Measurements from ENCODE around the gene NAA80.

Gene NAA80, protein sequence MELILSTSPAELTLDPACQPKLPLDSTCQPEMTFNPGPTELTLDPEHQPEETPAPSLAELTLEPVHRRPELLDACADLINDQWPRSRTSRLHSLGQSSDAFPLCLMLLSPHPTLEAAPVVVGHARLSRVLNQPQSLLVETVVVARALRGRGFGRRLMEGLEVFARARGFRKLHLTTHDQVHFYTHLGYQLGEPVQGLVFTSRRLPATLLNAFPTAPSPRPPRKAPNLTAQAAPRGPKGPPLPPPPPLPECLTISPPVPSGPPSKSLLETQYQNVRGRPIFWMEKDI

DNA sequence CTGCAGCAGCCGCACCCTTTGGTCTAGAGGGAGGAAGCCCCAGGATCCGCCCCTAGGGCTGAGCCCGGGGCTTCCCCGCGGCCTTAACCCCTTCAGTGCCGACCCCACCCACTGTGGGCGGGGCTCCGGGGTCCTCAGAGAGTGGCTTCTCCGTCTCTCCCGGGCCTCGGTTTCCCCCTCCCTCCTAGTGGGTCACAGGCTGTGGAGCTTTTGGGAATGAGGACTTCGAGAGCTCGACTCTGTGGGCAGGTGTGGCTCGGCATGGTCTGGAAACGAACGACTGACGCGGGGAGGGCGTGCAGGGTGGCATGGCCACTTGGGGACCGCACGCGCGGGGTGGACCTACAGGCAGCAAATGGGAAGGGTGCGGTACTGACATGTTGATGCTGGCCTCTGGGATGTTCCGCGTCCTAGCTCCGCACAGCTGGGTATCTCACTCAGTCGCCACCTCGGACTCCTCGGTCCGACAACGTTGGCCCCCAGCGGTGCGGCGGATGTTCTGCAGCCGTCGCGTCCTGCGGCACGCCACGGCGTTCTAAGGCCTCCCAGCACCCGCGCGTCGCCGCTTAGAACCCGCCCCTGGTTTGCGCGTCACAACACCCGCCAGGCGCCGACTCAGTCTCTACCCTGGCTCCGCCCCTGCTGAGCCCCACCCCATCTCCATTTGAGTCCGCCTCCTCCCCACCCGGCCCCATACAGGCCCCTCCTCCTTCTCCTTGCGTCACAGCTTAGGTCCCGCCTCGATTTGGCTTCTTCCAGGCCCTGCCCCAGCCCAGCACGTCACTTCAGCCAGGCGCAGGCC is at the start of gene NAA80, which contains the start of gene HYAL3:
Gene NAA80 (minus strand): TSS at position 570 of the 802 bp plus-strand sequence. CDS start 1,942 bp downstream, outside the sequence.
Gene HYAL3 (minus strand): TSS at position 570 of the 802 bp plus-strand sequence. CDS start 3,803 bp downstream, outside the sequence.
- peak; percentile 99 to 100 for DNase-seq

DNA sequence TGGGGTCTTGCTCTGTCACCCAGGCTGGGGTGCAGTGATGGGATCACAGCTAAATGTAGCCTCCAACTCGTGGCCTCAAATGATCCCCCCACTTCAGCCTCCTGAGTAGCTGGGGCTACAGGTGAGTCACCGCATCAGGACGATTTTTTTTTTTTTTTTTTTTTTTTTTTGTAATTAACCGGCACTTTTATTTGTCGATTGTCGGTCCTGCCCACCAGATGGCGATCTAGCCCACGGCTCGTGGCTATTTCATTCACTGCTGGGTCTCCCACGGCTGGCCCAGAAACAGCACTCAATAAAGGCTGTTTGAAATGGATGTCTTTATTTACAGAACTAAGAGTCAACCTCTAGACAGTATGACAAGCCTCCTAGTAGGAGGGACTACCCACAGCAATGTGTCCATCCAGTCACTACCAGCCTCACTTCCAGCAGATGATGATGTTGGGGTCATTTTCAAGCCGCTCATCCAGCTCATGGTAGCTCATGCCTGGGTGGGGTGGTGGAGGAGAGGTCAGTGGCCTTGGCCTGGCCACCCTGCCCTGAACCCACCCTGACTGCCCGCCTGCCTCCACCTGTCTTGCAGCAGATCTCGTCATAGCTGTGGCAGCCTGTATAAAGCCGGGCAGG is 48.1 kb upstream of the NAA80 start:
- peak; percentile 84 to 88 for DNase-seq

DNA sequence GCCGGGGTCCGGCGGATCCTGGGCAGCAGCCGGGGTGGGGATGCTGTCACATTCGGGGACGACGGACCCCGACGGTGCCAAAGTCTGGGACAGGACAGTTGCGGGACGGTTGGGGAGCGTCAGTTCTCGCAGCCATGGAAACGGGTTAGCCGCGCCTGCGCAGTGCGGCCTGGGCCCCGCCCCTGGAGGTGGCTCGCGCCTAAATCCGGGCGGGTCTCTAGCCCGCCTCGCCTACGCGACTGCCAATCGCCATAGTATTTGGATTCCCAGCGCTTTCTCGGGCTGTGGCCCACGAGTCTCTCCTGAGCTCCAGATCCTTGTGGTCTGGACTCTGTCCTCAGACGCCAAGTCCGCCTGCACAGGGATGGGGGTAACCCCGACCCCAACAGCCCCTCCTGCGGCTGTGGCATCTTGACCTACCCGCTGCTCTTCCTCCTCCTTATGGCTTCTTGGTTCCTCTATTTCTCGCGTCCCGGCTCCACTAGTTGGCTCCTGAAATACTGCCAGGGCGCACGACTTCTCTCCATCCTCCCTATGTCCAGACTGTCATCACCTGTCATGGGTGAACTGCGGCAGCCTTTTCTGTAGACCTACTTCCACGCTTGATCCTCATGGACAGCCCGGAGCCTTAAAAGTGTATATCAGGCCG is 46.5 kb upstream of the NAA80 start, which contains the start of gene ZMYND10:
Gene ZMYND10 (minus strand): TSS at position 147 of the 649 bp plus-strand sequence. CDS start 153 bp downstream, outside the sequence.
- peak; percentile 76 to 79 for DNase-seq

DNA sequence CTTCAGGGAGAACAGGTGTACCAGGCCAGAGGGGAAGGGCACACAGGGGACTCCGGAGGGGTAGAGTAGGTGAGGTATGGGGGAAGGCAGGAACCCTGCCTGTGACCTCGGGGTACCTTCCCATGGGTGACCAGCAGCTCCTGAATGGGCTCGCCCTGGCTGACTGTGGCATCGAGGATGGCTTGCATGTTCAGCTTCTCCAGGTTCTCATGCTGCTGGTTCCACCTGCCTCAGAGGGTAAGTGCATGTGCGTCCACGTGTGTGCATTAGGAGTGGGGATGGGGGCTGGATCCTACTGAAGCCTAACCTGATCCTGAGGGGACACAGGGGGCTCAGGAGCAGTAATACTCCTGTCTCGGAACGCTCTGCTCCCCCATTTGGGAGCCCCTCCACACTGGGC is 45.8 kb upstream of the NAA80 start:
- no peak for DNase-seq

DNA sequence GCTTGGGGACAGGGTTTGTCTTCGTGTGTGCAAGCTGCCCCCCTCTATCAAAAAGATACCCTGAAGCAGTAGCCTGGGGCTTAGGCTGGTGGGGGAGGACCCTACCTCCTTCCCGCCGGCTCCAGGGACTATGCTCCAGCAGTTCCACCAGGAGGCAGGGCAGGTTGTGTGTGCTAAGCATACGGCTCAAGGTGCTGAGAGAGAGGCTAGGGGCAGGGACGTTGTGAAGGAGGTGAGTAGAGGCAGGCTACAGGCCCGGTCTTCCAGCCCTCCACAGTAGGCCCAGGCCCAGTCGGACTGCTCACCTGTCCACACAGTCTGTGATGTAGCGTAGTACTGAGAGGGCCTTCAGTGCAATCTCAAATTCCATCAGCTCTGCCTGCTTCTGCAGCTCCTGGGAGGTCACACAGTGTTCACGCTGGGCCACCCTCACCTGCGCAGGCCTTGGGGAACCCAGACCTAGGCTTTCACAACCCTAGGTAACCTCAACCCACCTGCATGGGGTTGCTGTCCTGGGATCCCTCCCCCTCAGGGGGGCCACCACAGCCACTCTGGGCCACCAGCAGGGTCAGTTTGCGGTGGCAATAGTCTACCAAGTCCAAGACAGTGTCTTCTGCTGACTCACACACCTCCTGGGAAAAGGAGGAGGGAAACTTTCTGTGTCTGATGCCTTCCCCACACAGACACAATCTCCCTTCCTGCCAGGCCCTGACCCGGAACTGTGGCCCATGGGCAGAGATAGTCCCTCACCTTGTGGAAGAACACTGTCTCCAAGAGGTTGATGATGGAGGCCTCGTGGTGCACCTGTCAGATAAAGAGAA is 43.8 kb upstream of the NAA80 start:
- no peak for DNase-seq

DNA sequence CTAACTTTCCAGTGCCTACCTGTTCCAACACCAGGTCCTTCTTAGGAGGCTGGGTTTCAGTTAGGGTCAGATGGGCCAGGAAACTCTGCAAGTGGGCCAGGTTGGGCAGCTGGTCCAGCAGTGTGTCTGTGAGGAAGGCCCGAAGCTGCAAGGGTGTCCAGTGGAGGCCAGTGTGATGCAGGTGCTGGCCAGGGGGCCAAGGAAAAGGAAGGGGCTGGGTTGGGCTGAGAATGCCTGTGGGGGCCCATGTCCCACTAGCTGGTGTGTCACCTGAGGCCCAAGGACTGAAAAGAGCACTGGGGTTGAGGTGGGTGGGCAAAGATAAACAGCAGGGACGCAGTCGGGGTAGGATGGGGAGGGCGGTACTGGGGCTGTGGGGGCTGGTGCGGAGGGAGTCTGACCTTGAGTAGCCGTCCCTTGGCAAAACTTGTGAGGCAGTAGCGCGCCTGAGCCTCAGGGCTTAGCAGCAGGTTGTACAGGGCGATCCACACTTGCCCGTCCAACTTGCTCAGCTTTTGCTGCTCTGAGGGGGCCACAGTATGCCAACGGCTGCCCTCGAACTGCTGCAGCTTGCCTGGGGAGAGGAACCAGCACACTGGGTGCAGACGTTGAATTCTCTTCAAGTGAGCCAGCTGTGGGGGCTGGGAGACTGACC is 42.9 kb upstream of the NAA80 start:
- no peak for DNase-seq

DNA sequence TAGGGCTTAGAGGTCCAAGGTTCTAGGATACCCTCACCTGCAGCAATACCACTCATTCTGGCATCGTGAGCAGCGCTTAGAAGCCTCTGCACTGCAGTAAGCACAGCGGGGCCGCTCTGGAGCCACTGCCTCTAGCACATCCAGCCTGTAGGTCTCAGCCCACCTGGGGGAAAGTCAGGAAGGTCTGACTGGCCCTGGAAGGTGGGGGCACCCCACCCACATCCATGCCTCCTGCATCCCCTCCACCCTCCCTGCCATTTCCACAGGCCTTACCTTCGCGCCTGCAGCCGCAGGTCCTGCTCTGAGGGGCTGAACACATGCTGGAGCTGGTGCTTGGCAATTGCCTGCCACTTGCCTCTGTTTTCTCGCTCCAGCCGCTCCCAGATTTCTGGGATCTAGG is 42.3 kb upstream of the NAA80 start:
- no peak for DNase-seq

DNA sequence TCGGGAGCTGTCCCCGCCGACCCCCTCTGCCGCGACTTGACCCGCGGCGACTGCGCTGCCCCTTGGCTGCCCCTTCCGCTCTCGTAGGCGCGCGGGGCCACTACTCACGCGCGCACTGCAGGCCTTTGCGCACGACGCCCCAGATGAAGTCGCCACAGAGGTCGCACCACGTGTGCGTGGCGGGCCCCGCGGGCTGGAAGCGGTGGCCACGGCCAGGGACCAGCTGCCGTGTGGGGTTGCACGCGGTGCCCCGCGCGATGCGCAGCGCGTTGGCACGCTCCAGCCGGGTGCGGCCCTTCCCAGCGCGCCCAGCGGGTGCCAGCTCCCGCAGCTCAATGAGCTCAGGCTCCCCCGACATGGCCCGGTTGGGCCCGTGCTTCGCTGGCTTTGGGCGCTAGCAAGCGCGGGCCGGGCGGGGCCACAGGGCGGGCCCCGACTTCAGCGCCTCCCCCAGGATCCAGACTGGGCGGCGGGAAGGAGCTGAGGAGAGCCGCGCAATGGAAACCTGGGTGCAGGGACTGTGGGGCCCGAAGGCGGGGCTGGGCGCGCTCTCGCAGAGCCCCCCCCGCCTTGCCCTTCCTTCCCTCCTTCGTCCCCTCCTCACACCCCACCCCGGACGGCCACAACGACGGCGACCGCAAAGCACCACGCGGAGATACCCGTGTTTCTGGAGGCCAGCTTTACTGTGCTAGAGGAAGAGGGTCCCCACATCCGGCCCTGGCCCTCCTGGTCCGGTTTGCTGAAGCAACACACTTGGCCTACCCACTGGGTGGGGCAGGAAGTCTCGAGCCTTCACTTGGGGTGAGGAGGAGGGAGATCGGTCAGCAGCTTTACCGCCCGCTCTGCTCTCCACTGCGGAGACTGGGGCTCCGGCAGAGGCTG is 41.5 kb upstream of the NAA80 start, which contains the start of gene RASSF1:
Gene RASSF1 (minus strand): TSS at position 389 of the 882 bp plus-strand sequence. CDS start 31 bp downstream, at position 358.
- peak; percentile 63 to 80 for DNase-seq

DNA sequence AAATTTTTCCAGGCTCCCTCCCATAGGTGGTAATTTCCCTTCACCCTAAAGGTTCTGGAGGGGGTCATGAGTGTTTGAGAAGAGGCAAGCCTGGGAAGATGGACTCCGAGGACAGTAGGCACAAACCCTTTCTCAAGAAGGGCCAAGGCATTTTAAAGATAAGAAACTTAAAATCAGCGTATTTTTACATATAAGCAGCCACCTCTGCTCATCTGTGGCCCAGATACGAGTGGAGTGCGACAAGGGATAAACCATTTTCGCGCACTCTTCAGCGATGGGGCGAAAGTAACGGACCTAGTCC is 40.9 kb upstream of the NAA80 start:
- DNase-seq: no peak

DNA sequence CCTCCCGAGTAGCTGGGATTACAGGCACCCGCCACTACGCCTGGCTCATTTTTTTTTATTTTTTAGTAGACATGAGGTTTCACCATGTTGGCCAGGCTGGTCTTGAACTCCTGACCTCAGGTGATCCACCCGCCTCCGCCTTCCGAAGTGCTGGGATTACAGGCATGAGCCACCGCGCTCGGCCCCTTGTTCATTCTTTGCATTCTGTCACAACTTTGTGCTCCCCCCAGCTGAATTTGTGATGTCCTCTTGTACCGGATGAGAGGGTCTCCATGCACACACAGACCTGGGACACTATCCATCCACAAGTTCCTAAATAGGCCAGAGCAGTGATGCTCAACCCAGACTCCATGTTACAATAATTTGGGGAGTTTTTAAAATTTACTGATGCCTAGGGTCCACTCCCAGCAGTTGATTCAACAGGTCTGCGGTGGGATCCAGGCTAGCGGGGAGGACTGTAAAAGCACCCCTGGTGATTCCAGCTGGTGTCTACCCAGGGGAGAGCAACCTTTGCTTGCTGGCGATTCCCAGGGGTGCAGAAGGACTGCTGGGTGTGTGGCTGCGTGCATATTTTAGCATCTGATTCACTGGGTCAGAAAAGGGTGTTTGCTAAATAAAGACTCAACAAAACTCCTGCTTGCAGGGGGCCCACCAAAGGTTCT is 40.4 kb upstream of the NAA80 start:
- DNase-seq: no peak

DNA sequence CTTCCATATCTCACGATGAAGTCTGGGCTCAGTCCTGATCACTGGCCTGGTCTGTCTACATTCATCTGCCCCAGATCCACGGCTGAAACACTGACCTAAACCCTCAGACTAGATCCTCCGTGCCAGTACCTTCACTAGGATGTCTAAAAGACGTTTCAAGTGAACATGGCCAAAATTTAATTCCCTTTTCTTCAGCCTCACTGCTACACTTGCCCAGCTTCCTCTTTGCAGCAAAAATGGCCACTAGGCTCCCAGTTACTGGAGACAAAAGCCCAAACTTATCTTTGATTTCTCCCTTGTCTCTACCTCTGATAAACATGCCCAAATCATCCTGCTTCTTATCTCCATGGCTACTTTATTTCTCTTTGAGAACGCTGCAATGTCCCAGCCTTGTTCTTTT is 39.8 kb upstream of the NAA80 start:
- no peak for DNase-seq

DNA sequence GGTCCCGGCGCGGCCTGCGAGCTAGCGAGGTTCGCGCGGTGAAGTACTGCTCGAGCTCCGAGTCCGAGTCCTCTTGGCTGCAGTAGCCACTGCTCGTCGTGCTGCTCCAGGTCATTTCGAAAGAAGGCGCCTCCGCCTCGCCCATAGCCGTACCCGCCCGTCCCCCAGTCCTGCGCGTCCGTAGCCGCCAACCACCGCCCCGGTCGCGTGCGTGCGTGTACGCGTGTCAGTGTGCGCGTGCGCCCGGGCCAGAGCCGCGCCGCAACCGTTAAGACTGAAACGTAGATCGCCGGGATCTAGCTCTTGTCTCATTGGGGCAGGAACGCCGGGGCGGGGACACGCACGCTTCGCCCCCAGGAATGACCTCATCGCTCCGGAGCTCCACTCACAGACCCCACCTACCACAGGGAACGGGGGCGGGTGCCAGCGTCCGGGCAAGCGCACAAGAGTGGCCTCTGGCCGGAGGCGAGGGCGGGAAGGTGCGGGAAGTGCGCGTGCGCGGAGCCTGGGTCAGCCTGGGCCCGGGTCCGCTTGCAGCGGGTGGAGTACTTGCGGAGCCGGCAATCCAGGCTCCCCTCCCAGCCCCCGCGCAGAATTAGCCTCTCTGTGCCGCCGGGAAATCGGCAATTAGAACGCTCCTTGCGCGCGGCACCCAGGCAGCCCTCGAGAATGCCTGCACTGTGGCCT is 38.1 kb upstream of the NAA80 start:
- DNase-seq: peak; percentile 95 to 96

DNA sequence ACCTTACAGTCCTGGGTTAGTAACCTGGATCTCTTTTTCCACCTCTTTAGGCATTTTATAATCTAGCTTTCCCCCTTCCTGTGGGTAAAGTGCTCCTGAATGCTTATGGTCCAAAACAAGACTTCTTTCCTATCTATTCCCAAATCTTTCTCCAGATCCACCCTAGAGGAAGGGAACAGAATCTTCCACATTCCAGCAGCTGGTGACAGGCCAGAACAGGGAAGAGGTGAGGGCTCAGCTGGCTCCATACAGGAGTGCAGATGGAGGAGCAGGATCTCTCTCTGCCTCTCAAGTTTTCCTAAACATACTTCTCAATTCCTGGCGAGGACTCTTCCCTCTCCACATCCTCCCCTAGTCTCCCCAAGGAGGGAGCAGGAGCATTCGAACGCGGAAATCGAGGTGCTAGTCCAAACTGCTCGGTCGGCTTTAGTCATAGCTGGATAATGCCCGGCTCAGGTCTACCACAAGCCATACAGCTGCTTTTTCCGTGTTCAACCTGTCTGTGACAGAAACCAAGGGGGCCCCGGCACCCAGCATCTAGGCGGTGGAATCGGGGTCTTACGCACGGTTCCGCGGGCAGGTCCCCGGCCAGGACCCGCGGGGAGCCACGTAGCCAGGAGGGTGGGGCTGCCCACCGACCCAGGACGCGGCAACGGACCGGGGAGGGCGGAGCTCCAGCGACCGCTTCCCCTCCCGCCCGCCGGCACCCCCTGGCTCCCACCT is 37.4 kb upstream of the NAA80 start:
- no peak for DNase-seq

DNA sequence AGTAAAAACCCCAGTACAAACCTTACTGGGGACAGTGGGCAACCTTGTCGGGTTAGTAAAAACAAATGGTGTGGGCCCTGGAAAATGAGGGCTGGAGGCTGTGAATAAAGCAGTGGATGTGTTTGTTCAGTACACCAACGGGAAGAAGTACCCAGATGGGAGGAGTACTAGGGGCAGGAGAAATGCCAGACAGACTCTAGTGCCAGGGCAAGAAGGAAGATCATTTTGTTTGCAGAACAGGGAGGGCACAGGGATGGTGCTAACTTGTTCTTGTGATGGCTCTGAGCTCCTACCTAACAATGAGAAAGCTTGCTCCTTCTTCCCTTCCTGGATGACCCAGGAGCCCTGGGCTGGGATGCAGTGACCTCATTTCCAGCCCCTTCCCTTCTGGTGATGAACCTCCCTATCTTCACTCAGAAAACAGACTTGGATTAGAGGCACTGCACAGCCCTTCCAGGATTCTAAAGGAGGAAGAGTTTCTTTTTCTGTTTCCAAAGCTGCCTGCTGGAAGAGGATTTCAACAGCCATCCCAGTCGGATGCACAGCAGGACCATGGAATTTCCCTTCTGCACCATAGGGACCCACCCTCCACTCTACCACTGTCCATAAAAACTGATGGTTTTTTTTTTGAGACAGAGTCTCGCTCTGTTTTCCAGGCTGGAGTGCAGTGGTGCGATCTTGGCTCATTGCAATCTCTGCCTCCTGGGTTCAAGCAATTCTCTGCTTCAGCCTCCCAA is 35.3 kb upstream of the NAA80 start:
- DNase-seq: no peak

DNA sequence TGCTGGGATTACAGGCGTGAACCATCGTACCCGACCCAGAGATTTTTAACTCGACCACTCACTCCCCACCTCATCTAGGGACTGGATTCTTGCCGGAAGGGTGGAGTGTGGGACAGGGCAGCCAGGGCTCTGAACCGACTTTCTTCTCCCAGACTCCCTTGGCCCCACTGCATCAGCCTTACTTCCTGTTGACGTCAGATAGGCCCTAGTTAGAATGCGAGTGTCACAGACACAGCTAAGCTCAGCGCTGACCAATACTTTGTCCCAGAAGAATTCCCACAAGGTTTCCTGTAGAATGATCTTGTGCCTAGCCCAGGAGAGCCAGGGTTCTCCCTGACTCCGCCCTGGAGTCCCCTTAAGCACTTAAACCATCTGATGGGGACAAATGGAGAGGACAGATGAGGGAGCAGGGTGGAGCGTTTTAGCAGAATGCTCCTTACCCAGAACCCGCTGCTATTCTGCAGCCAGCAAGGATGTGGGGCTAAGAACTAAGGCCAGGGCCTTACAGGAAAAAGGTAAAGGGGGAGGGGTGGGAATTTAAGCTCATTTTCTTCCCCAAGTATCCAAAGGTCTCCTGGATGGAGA is 34.6 kb upstream of the NAA80 start:
- no peak for DNase-seq

DNA sequence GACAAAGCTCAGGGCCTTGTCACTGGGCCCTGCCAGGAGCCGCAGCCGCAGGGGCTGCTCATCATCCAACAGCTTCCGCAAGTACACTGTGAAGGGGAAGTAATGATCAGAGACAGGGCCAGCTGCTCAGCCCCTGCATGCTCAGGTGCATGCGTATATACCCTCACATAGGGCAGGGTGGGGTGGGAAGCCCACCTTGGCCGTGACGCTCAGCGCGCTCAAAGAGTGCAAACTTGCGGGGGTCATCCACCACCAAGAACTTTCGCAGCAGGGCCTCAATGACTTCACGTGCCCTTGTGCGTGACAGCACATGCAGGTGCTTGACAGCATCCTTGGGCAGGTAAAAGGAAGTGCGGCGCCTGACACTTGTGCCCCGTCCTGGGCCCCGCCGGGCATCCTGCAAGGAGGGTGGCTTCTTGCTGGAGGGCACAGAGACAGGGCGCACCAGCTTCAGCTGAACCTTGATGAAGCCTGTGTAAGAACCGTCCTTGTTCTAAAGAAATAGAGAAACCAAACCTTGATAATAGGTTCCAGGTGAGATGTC is 32.2 kb upstream of the NAA80 start:
- DNase-seq: no peak

DNA sequence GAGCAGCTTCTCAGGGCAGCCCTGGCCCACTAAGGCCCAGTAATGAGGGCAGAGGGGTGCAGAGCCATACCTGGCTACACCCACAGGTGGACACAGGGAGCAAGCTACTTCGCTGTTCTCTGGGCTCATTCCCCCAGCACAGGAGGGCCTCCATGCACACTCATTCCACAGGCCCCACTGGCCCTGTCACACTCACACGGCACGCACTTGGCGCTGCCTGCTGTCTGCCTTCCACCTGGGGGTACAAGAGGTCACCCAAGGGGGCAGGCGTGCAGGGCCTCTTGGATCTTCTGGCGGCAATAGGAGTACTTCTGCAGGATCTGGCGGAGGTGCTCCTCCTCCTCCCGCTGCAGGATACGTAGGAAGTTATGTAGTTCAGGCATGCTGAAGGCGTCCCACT is 31.1 kb upstream of the NAA80 start:
- DNase-seq: no peak
